BJ (cell line): ENCODE results near the gene NUAK2. TPM values are rescaled to one million over a fixed set of nuclear protein-coding genes. Genes with fewer than 3 reads are reported as not detected.

Experiments
- CTCF ChIA-PET: fragments of 350-600 bp; formaldehyde crosslinking; extraction: SDS; loops from one replicate; lab custom pipeline; 2021; ENCODE audit warnings: antibody characterized with exemption, inconsistent platforms; lab: Yijun Ruan, JAX
- POLR2A ChIA-PET: fragments of 300-600 bp; sonication (Branson Sonifier 250); formaldehyde crosslinking; extraction: SDS; loops from one replicate; lab custom pipeline; 2021; ENCODE audit warnings: antibody characterized with exemption; lab: Charles Lee
- DNase-seq: peaks from one replicate; pipeline ENCODE4 v3.0.0-alpha.2; 2011; ENCODE audit warnings: low read depth
- H3K27me3 ChIP-seq: 2 replicates; pipeline ENCODE4 v1.6.0; 2011; ENCODE audit warnings: low read length; ENCODE audit not compliant: control insufficient read depth, insufficient read depth
- H3K36me3 ChIP-seq: 2 replicates; pipeline ENCODE4 v1.5.1; 2011; ENCODE audit warnings: low read length; ENCODE audit not compliant: control insufficient read depth, insufficient read depth
- H3K4me3 ChIP-seq: 2 replicates; pipeline ENCODE4 v1.5.1; 2011; ENCODE audit warnings: low read depth, mild to moderate bottlenecking, control low read depth, low read length
- CTCF ChIP-seq: IDR thresholded peaks from 2 replicates; pipeline ENCODE4 v1.5.1; 2011; ENCODE audit warnings: low read depth, mild to moderate bottlenecking, control low read depth, inconsistent platforms, low read length, moderate library complexity; ENCODE audit not compliant: insufficient read depth
- polyA plus RNA-seq: library from polyadenylated mRNA; depleted of rRNA; stranded (reverse); fragments of >200 nt; gene quantifications from 2 replicates; pipeline ENCODE4 v1.2.3, GENCODE V29; 2011

Gene NUAK2
- polyA plus RNA-seq, 1 experiment = 5.8 TPM

- H3K27me3 ChIP-seq = no peaks in the 10 kb centered on the region
- no peak for TF ChIP-seq CTCF
- POLR2A ChIA-PET = no interaction called here
- no peak overlapping the region for H3K4me3 ChIP-seq
- no peak for DNase-seq
- CTCF ChIA-PET = interaction anchor here (0.7 to 11.8 kb wide), 7 partner anchors 10 to 255 kb away, joined by 3 to 679 read pairs (median 7); partner anchors contain the start of gene NUAK2
- no peaks in the 10 kb centered on the region; the same call in 1 of the 2 replicates for H3K36me3 ChIP-seq
Observed at GRCh38 chr1:205269711-205270110, 51.8 kb downstream of the NUAK2 start.

GRCh38 chr1:205268846-205269680, 52.5 kb downstream of the NUAK2 start:
- ChIA-PET POLR2A (no interaction called here), CTCF (interaction anchor here (0.7 to 11.8 kb wide), 4 partner anchors 10 to 255 kb away, joined by 3 to 679 read pairs (median 46); partner anchors contain the start of gene NUAK2)
- no peak for DNase-seq

GRCh38 chr1:205267306-205267902, 54.1 kb downstream of the NUAK2 start:
- no peaks in the 10 kb centered on the region; the same call in 1 of the 2 replicates for H3K36me3 ChIP-seq
- H3K27me3 ChIP-seq = no peaks in the 10 kb centered on the region
- no peak for TF ChIP-seq CTCF
- ChIA-PET POLR2A (no interaction called here), CTCF (interaction anchor here (1.3 to 11.8 kb wide), 2 partner anchors 57 to 60 kb away, joined by 4 to 679 read pairs; partner anchors contain the start of gene NUAK2)
- DNase-seq = no peak
- no peak overlapping the region for H3K4me3 ChIP-seq

More at GRCh38 chr1:205268846-205269680, 52.5 kb downstream of the NUAK2 start:
- H3K27me3 ChIP-seq = no peaks in the 10 kb centered on the region
- H3K4me3 ChIP-seq = no peak overlapping the region
- H3K36me3 ChIP-seq = no peaks in the 10 kb centered on the region; the same call in 1 of the 2 replicates
- no peak for TF ChIP-seq CTCF

- POLR2A ChIA-PET = no interaction called here
- CTCF ChIA-PET = interaction anchor here (1.3 to 2.0 kb wide), 3 partner anchors 10 to 58 kb away, joined by 4 to 12 read pairs (median 6); no protein-coding TSS in a partner anchor
- Histone ChIP-seq H3K36me3 (no peaks in the 10 kb centered on the region; the same call in 1 of the 2 replicates), H3K27me3 (no peaks in the 10 kb centered on the region), H3K4me3 (no peak overlapping the region)
- no peak for DNase-seq
- no peak for TF ChIP-seq CTCF
Observed at GRCh38 chr1:205266611-205267305, 54.8 kb downstream of the NUAK2 start.
